GM19193 (cell line): Measurements from ENCODE around the gene SPATA2.

Experiments
- POLR2A ChIP-seq: IDR thresholded peaks from 4 replicates; pipeline ENCODE4 v1.6.1; 2011; ENCODE audit not compliant: insufficient read depth, insufficient read length; ENCODE audit errors: extremely low read depth

The SPATA2 gene

DNA sequence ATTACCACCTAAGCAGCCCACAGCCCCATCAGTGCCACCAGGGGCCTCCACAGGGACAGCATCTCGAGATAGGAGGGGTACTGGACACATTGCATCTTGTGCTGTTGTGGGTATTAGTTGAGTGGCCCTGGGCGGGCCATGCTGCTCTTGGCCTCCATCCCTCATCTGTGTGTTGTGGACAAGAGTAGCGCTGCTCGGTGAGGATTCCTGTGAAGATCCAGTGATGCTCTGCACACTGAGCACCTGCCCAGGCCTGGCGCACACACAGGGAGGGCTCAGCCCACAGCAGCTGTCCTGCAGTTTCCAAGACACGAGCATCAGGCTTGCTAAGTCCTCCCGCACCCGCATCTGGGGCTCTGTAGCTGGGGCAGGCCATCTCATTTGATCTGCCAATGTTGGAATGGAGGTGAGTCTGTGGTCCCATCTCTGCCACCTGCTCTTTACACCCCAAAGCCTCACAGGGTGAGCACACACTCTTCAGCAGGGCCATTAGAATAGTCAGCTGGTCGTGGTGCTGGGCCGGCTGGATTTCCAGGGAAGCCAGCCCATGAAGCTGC, 32.0 kb downstream of the SPATA2 start:
- no peak for TF ChIP-seq POLR2A

DNA sequence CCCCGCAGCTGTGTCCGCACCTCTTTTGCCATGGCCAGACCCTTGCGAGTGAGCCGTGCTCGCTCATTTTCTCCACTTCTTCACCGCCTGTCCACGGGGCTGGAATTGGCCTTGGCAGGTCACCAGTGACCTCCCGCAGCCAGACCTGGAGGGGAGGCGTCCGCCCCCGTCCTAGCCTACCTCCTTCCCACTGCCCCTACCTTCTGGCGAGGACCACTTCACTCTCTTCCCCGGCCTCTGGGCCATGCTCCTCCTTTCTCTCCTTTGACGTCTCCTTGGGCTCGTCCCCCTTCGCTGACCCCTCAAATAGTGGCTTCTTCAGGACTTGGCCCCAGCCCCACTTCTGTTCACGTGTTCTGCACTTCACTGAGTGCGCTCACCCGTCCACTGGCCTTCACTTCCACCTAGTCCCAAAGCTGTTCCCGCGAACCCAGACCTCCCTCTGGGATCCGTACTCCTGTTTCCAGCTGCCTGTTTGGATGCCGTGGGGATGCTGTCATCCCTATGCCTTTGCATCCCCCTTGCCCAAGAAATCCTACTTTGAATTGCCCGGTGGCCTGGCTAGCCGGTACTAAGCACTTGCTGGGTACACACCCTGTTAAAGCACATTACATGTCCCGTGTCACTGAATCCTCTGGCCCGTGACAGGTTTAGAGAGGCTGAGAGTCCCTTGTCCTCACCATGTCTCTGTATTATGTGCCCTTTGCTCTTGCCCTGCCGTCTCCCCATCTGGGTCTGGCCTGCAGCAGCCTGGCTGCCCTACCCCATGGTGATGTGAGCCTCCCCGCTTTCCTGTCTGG, 33.0 kb downstream of the SPATA2 start:
- TF ChIP-seq POLR2A = no peak

DNA sequence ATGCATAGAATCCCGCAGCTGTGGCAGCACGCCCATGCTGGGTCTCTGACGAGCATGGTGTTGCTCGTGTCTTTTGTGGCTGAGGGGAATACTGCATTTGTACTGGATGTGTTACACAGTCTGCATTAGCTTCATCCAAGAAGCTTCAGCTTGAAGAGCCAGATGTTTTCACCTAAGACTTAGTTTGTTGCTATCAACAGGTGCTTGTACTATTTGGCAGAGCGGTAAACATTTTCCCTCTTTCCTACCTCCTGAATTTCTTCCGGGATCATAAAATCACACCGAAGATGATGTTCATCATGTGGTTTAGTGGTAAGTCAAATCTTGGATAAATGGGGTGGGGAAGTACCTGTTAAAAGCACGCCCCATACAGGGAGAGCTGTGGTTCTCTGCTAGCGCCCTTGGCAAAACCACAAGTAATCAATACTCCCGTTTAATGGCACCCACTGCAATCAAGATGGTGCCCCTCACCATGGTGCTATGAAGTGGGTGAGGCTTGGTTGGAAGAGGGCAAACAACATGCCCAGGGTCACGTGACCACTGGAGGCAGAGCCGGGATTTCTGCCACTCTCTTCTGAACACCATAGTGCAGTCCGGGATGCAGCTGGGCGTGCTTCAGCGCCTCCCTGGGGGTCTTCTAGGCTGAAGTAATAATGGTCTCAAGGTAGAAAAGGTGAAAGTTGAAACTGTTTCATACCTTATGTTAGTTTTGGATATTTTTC, 34.4 kb downstream of the SPATA2 start:
- TF ChIP-seq POLR2A = no peak

DNA sequence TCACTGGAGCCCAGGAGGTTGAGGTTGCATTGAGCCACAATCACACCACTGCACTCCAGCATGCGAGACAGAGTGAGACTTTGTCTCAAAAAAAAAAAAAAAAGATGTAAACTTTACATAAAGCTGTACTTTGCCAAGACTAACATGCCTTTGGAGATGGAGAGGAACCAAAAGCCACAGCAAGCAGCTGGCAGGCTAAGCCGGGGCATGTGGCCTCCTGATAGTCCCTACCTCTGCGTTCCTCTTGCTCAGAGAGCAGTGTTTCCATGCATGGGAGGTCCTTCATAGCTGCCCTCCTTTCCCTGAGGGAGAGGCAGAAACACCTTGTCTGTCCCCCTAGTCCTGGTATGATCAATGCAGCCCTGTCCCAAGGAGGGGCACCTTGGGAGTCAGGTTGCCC, 35.2 kb downstream of the SPATA2 start:
- no peak for TF ChIP-seq POLR2A

DNA sequence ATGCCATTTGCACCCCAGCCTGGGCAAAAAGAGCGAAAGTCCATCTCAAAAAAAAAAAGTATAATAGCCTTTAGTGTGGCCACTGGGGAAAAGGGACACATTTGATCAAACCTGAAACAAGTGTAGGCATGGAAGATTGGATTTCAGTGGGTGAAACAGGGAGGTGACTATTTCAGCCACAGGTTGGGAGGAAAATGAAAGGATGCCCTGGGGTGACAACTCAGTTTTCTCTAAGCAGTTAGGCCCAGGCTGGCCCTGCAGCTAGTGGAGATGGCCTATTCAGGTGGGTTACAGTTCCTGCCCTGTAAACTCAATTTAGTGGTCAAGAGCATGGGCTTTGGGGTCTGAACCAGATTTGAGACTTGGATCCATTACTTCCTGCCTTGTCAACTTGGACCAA, 36.4 kb downstream of the SPATA2 start:
- no peak for TF ChIP-seq POLR2A

DNA sequence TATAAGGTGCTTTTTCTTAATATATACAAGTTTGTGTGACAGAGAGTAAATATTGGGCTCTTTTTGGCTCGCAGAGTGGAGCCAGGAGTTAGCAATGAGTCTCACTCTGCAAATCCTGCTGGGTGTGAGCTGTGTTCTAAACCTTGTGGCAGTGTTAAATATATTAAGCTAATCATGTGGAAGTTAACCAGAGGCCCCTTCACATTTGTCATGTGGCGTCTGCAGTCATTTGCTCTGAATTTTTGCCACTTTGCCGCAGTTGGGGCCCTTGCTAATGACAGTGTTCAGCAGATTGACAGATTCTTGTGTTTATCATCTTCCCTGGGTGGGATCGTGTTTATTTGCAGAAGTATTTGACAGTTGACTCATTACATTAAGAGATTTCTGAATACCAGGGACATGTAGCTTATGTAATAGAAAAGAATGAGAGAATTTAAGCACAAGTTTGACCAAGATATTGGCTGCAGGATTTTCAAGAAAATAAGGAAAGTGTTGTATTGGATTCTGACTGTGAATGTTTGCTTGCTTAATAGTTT, 37.9 kb downstream of the SPATA2 start:
- no peak for TF ChIP-seq POLR2A

DNA sequence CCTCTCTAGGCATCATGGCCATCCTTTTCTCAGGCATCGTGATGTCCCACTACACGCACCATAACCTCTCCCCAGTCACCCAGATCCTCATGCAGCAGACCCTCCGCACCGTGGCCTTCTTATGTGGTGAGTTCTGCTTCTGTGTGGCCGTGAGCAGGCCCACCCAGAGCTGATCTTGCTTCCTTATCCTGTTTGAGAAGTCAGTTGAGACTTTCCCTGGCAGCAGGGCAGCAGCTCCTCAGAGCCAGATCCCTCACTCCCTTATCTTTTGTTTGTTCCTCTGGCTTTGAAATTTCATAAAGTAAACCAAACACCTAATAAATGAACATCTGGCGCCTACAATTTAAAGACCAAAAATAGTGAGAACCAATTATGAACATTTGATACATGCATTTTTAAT, 40.6 kb downstream of the SPATA2 start:
- no peak for TF ChIP-seq POLR2A

DNA sequence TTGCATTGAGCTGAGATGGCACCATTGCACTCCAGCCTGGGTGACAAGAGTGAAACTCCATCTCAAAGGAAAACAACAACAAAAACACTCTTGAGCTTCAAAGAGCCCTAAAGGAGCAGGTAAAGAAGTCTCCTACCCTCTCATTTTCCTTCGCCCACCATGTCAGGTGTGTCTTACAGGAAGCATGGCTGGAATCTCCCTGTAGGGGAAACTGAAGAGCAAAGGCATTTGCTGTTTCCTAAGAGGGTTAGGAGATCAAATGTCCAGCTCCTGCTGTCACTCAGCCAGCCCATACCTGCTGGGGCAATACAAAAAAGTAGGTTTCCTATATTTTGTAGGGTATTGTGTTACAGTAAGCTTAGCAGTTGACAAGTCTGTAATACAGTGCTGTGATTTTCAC, 43.3 kb downstream of the SPATA2 start:
- no peak for TF ChIP-seq POLR2A

DNA sequence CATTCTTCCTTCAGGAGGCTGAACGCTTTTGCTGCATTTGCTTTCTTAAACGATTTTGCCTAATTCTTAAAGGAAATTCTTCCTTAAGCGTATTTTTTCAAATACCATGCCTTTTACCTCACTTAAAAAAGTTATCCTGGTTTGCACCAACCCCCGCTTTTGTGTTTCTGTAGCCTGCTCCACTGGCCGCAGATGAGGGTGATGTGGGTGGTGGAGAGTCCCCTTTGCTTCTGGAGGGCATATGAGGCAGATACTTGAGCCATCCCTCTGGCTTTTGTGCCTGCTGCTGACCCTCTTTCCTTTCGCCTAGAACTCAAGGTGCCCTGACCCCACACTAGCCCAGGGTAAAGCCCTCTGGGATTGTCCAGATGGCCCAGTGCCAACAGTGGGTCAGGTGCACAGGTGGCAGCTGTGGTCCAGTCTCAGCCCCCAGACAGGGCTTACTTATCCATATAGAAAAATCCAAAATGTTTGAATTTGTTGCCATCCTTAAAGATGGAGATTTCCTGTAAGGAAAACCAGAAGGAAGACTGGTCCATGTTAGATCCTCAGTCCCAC, 43.9 kb downstream of the SPATA2 start:
- no peak for TF ChIP-seq POLR2A

DNA sequence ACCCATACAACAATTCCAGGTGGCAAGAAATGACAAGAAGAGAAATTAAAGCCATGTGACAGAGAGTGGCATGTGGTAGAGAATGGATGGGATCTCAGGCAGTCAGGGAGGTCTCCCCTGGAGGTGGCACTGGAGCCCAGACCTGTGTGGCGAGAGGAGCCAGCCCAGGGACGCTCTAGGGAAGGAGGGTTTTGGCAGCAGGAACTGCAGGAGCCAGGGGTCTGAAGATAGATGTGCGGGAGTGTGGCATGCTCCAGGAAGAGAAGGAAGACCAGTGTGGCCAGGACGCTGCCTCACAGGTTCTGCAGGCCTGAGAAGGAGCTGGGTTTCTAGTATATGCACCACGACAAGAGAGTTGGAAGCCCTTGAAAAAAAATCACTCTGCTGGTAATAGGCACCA, 45.1 kb downstream of the SPATA2 start:
- no peak for TF ChIP-seq POLR2A

DNA sequence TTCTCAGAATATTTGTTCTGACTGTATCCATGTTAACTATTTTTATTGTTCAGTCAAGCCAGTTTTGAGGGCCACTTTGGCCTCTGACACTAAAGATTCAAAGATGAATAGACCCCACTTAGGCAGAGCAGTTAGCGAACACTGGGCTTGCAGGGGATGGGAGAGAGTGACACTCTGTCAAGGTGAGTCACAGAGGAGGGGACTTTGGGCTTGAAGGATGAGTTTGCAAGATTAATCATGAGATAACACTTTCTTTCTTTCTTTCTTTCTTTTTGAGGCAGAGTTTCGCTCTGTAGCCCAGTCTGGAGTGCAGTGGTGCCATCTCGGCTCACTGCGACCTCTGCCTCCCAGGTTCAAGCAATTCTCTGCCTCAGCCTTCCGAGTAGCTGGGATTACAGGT, 46.4 kb downstream of the SPATA2 start:
- no peak for TF ChIP-seq POLR2A

DNA sequence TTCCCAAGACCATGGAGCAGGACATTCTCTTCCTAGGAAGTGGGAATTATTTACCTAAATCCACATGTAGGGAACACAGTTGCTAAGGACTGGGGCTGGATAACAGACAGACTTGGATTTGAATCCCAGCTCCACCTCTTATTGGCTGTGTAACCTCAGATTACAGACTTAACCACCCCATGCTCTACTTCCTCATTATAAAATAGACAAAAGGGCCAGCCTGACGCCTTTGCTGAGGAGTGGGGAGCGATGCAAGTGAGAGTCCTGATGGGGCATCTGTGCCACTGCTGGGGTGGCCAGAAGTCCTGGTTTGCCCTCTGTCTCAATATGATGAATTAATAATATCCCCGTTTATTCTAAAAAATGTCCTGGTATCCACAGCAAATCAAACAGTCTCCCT, 46.8 kb downstream of the SPATA2 start:
- TF ChIP-seq POLR2A = no peak

DNA sequence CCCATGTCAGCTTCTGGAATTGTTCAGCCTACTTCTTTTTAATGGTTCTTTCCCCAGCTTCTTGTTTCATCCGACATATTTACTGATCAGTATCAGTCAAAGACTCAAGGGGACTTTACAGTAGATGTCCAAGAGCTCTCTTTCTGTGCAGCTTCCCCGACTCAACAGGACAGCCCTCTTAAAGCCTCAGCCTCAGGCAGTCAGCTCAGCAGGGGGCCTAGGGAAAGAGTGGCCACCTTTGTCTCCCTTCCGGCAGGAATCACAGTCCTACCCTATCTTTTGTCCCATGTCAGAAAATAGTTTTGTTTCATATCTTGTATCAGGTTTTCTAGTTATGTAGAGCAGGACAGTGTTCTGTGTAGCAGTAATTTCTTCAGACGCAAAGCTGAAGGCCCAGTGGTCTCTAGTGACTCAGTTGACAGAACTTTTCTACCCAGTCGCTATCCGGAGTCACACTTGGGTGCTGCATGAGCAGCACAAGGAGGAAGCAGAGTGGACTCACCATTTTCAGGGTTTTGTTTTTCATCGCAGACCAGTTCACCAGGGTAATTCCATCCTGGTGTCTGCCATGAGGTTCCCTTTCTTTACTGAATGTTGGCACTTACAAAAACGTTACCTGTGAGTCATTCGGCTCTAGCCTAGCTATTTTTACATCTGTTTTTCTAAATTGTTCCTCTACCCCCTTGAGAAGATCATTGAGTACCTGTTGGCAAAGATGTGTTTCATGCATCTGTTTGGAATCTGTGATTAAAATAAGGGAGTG, 47.7 kb downstream of the SPATA2 start:
- no peak for TF ChIP-seq POLR2A

DNA sequence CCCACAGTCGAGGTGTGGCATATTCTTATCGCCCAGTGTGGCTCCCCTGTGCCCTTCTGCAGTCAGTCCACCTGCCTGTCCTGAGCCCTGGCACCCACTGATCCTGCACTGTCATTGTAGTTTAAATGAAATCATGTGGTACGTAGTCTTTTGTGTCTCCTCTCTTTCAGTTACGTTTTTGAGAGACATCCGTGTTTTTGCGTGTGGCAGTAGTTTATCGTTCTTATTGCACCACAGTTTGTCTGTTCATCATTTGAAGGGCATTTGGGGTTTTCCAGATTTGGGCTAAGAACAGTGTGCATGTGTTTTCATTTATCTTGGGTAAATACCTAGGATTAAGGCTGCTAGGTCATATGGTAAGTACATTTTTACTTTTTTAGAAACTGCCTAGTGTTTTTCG, 49.3 kb downstream of the SPATA2 start:
- no peak for TF ChIP-seq POLR2A

DNA sequence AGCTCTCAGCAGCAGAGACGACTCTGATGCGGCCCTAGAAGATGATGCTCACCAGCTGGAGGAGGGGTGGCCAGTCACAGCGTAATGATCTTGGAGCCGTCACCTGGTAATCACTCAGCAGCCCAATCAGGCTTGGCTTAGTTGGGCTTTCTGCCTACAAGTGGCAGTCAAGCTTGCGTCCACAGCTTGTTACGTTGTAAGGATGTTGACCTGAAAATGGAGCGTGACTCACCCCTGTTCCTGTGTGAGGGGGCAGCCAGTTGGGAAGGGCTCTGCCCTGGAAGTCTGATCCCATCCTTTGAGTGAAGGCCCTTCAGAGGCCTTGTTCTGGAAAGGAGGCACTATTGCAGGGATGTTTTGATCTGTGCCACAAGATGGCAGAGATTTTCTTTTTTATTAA, 49.8 kb downstream of the SPATA2 start:
- no peak for TF ChIP-seq POLR2A
